ENCODE measurements around the gene KCNA2. TPM values are rescaled to one million over a fixed set of nuclear protein-coding genes. Genes with fewer than 3 reads are reported as not detected.

KCNA2 gene
- polyA plus RNA-seq, 3 donors = not detected

- peaks cover under 1 to 2% of the 10 kb centered on the region in 2 donors for H3K36me3 Mint-ChIP-seq
- no peak for DNase-seq
- Histone ChIP-seq H3K9ac (ENCODE audit: insufficient read depth, low read length, poor library complexity, severe bottlenecking) (no peak overlapping the region), H3K9me3 (replicated peaks in 1 of 2; ENCODE audit: control insufficient read depth in 1 of 2, insufficient read depth in 1 of 2, low read length in 2 of 2) (no peaks in the 10 kb centered on the region), H3K4me1 (ENCODE audit: control insufficient read depth in 1 of 2, insufficient read depth in 2 of 2, low read length in 2 of 2) (peaks cover 62 to 68% of the 10 kb centered on the region in 2 donors), H3K79me2 (ENCODE audit: insufficient read depth, low read length) (no peaks in the 10 kb centered on the region), H3K4me3 (replicated peaks in 1 of 3; ENCODE audit: low read depth in 2 of 3, low read length in 3 of 3) (no peak overlapping the region), H3K27ac (ENCODE audit: low read depth in 1 of 2, low read length in 2 of 2) (no peak overlapping the region), H4K20me1 (ENCODE audit: insufficient read depth, low read length) (no peaks in the 10 kb centered on the region), H3K4me2 (replicated peaks; ENCODE audit: extremely low read depth, low read length, poor library complexity, severe bottlenecking) (no peak overlapping the region), H2AFZ (ENCODE audit: insufficient read depth, low read depth, low read length, poor library complexity, severe bottlenecking) (no peak overlapping the region), H3K36me3 (replicated peaks in 1 of 2; ENCODE audit: control insufficient read depth in 1 of 2, insufficient read depth in 2 of 2, low read length in 2 of 2) (no peaks in the 10 kb centered on the region), H3K27me3 (ENCODE audit: control insufficient read depth in 2 of 2, insufficient read depth in 2 of 2, low read length in 2 of 2) (no peaks in the 10 kb centered on the region)
- H3K4me1 Mint-ChIP-seq = peaks cover 62% of the 10 kb centered on the region
- H3K4me3 Mint-ChIP-seq = no peak overlapping the region
- peaks cover 0 to 17% (median 4%) of the 10 kb centered on the region in 7 donors for H3K9me3 Mint-ChIP-seq
- 100% methylated on average over 1 of the region's 6 CpGs for whole genome bisulfite sequencing (ENCODE audit: insufficient coverage)
- peaks cover 0 to 7% (median 0%) of the 10 kb centered on the region in 3 donors for H3K27me3 Mint-ChIP-seq (ENCODE audit: low read depth in 3 of 3)
- intact Hi-C loops (cut with micrococcal nuclease) = loop anchor here in 1 of 2 donors (10.0 kb wide), 1 partner anchor 236 kb away; the partner anchor contains the start of gene CD53
- peak overlapping the region in 5 of 7 donors; percentile 3 to 97 (median 45) for H3K27ac Mint-ChIP-seq
- TF ChIP-seq CTCF (IDR thresholded peaks at IDR 0.05) = no peak
These were observed 32.4 kb upstream of the KCNA2 start for GRCh38 chr1:110638556-110638955.

DNA sequence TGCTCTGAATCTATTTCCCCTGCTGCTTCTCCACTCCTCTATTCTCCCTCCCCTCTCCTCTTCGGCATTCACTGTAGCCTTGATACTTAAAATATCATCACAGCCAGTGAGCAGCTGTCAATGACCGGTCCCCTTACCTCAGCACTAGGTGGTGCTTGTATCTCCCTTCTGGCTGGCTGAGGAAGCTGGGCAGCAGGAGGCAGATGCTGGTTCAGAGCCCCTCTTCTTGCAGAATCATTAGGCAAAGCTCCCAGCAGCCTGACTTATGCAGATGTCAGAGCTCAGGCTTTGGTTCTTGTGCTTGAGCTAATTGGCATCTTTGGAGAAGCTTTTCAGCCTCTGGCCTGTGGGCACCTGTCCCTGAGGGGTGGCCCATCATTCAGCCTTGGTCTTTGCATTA is 31.9 kb upstream of the KCNA2 start:
- WGBS (ENCODE audit: insufficient coverage) = 93% methylated on average over 2 of the region's 2 CpGs
- Histone ChIP-seq H3K9me3 (replicated peaks in 1 of 2; ENCODE audit: control insufficient read depth in 1 of 2, insufficient read depth in 1 of 2, low read length in 2 of 2) (no peaks in the 10 kb centered on the region), H3K9ac (ENCODE audit: insufficient read depth, low read length, poor library complexity, severe bottlenecking) (no peak overlapping the region), H3K27me3 (ENCODE audit: control insufficient read depth in 2 of 2, insufficient read depth in 2 of 2, low read length in 2 of 2) (no peaks in the 10 kb centered on the region), H3K4me2 (replicated peaks; ENCODE audit: extremely low read depth, low read length, poor library complexity, severe bottlenecking) (no peak overlapping the region), H3K4me1 (ENCODE audit: control insufficient read depth in 1 of 2, insufficient read depth in 2 of 2, low read length in 2 of 2) (peaks cover 58 to 63% of the 10 kb centered on the region in 2 donors), H3K4me3 (replicated peaks in 1 of 3; ENCODE audit: low read depth in 2 of 3, low read length in 3 of 3) (no peak overlapping the region), H4K20me1 (ENCODE audit: insufficient read depth, low read length) (no peaks in the 10 kb centered on the region), H3K27ac (ENCODE audit: low read depth in 1 of 2, low read length in 2 of 2) (no peak overlapping the region), H3K79me2 (ENCODE audit: insufficient read depth, low read length) (no peaks in the 10 kb centered on the region), H2AFZ (ENCODE audit: insufficient read depth, low read depth, low read length, poor library complexity, severe bottlenecking) (no peak overlapping the region), H3K36me3 (replicated peaks in 1 of 2; ENCODE audit: control insufficient read depth in 1 of 2, insufficient read depth in 2 of 2, low read length in 2 of 2) (no peaks in the 10 kb centered on the region)
- H3K36me3 Mint-ChIP-seq = peaks cover 0 to 2% of the 10 kb centered on the region in 2 donors
- peaks cover 62% of the 10 kb centered on the region for H3K4me1 Mint-ChIP-seq
- TF ChIP-seq CTCF (IDR thresholded peaks at IDR 0.05) = no peak
- peaks cover 0 to 17% (median 4%) of the 10 kb centered on the region in 7 donors for H3K9me3 Mint-ChIP-seq
- no peak overlapping the region for H3K4me3 Mint-ChIP-seq
- no peak for DNase-seq
- H3K27me3 Mint-ChIP-seq (ENCODE audit: low read depth in 3 of 3) = peaks cover 0 to 7% (median 0%) of the 10 kb centered on the region in 3 donors
- peak overlapping the region in 4 of 7 donors; percentile 24 to 76 (median 38) for H3K27ac Mint-ChIP-seq
- intact Hi-C loops (cut with micrococcal nuclease) = loop anchor here in 1 of 2 donors (10.0 kb wide), 1 partner anchor 237 kb away; the partner anchor contains the start of gene CD53

All from CD14-positive monocyte (primary cell).